GM19023 (cell line): ENCODE measurements around the gene NFIA.
"Not testable (repeated sequence)": the region's sequence is repeated elsewhere in the genome, so short reads cannot be mapped to it uniquely, and the experiment has no call there.

Experiments
- ATAC-seq: cut with Tn5 transposase; IDR thresholded peaks from one replicate; pipeline ENCODE4 v1.9.1; 2021; ENCODE audit warnings: mild to moderate bottlenecking, moderate library complexity; ENCODE audit not compliant: unreplicated experiment

The NFIA gene

DNA sequence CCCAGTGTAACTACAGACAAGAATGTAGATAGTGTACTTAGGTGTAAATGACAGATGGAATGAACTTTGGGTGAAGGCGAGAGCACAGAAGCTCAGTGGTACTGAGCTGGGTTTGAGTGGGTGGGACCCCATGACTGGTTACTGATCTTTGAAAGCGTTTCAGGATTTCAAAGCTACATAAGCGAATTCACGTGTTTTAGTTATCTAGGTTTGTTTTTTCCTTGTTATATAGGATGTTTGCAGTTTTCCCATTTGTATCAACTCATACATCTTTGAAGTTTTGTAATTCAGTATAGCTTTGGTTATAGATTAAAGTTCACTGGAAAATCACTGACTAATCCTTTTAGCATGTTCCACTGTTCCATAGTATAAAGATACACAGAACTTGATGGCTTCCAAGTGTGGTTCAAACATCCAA lies 182.5 kb downstream of the NFIA start:
- no peak for ATAC-seq

- ATAC-seq: no peak
These were observed 183.3 kb downstream of the NFIA start for GRCh38 chr1:61265665-61266064.

DNA sequence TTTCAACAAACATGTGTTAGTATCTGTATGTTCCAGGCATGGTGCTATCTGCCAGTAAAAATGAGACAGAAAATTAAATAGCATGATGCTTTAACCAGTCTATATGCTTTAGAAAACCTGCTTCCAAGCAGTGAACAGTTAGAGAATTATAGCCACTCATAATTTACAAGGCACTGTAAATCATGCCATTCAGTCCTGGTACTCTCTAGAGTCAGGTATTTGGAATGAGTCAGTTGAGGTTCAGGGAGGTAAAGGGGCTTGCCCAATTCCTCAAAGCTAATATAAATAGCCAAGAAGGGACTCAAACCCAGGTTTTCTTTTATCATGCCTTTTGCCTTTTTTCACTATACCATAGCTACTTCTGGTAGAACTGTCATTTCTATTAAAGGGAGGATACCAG lies 184.4 kb downstream of the NFIA start:
- no peak for ATAC-seq

- no peak for ATAC-seq
These were observed 186.3 kb downstream of the NFIA start for GRCh38 chr1:61268546-61269240.

- ATAC-seq: no peak
These were observed 187.2 kb downstream of the NFIA start for GRCh38 chr1:61269602-61270001.

GRCh38 chr1:61270107-61270506 lies 187.7 kb downstream of the NFIA start:
- ATAC-seq: no peak

- ATAC-seq: no peak
These were observed 188.5 kb downstream of the NFIA start for GRCh38 chr1:61270761-61271411.

DNA sequence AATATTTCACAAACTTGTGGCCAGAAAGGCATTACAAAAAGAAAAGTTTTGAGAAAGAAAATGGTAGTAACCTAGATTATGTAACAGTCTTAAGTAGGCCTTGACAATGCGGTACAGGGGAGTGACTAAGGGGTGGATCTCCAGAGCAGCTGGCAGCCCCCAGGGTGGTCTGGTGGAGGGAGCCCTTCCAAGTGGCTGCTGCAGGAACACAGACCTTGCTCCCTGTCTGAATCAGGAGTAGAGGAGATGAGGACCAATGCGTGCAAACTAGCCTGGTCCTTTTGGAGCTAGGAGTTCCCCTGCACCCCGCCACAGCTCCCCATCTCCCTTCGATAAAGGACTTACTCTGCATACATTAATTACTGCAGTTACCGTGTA lies 189.0 kb downstream of the NFIA start:
- no peak for ATAC-seq

GRCh38 chr1:61273167-61273705 lies 190.9 kb downstream of the NFIA start:
- ATAC-seq: no peak

GRCh38 chr1:61273861-61274260 lies 191.5 kb downstream of the NFIA start:
- ATAC-seq: no peak

- no peak for ATAC-seq
These were observed 192.6 kb downstream of the NFIA start for GRCh38 chr1:61274939-61275338.

DNA sequence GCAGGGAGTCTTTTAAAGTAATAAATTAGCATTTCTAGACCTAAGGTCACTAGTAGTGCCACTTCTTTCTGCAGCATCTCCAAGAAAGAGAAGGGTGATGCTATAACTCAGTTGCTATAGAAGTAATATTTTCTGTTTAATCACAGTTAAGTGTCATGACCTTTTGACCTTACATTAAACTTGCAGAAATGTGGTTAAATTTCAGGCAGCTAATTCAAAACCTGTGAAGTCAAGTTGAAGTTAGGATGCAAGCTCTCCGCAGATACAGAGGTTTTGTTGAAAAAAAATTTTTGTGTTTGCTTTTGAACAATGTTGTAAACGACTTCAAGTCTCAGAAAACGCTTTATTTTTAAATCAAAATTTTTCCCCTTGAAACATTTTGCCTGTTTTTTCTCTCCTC lies 193.9 kb downstream of the NFIA start:
- no peak for ATAC-seq

GRCh38 chr1:61277121-61277690 lies 194.8 kb downstream of the NFIA start:
- ATAC-seq: no peak

- not testable (repeated sequence) for ATAC-seq
These were observed 196.1 kb downstream of the NFIA start for GRCh38 chr1:61278503-61278902.

DNA sequence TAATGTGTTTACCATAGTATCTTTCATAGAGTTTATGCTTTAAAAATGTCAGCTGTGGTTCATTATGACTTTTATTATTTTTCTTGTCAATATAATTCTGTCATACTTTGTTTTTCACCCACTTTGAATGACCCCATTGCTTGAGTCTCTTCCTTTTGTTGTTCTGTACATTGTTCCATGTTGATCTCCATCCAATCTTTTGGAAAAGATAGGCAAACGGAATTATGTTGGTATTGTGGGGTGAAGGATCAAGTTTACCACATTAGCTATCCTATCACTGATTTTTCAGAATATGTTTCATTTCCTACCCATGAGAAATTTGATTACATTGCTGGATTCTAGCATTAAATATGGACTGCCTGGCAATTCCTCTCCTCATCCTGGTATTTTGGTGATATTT lies 196.6 kb downstream of the NFIA start:
- ATAC-seq: no peak

DNA sequence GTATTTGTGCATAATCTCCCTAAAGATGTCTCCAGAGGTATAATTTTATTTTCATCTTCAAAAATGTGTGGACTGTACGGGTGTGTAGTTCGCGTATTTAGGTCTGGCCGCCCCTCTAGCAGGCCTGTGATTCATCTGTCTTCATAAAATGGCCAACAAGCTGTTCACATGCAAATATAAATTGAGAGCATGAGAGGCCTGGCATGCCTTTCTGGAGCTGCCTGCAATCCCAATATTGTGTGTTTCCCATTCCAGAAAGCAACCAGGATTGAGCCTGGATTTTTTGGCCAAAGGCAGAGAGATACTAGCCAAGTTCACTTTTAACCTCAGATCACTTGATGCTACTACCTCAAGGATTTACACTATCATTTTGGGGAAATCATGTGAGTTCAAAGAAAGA lies 197.2 kb downstream of the NFIA start:
- no peak for ATAC-seq

DNA sequence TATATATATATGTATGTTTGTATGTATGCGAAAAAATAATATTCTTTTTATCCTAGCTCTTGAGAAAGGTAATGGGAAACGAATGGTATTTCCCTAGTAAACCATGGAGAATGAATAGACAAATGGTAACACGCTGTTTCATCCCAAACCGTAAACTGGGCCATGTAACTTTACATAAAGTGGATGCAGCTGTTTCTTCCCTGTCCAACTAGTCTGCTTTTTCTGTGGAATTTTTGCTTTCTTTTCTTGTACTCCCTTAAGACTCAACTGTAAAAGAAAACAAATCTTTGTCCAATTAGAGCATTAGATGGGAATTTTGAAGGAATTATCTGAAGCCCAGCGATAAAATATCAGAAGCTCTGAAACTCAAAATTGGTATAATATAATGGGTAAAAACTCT lies 198.1 kb downstream of the NFIA start:
- ATAC-seq: no peak

- no peak for ATAC-seq
These were observed 200.0 kb downstream of the NFIA start for GRCh38 chr1:61282387-61282786.

- no peak for ATAC-seq
These were observed 202.0 kb downstream of the NFIA start for GRCh38 chr1:61284248-61284854.

DNA sequence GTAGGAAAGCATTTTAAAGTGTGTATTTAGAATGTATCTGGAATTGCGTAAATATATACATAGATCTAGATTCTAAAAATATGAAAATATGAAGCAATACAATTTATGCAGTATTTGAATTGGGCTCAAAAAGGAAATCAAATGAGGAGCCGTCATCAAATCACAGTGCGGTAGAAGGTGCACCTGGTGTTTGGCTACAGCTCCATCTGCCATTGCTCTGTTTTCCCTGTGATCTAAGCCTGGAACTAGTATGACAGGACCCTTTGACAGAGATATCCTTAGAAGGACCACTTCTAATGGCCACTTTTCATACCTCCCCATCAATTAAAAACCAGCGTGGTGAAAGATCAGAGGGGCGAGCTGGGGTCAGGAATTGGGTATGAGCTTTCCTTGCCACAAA lies 202.6 kb downstream of the NFIA start:
- no peak for ATAC-seq

GRCh38 chr1:61285371-61285885 lies 203.1 kb downstream of the NFIA start:
- no peak for ATAC-seq

GRCh38 chr1:61287014-61287413 lies 204.7 kb downstream of the NFIA start:
- no peak for ATAC-seq
